Bronchus fibroblast of lung (primary cell): ENCODE measurements around the gene HSF4. TPM values are rescaled to one million over a fixed set of nuclear protein-coding genes. Genes with fewer than 3 reads are reported as not detected.

ENCODE experiments used
- total RNA-seq: library from RNA; depleted of rRNA; stranded (reverse); fragments of >200 nt; gene quantifications from 2 replicates; pipeline ENCODE4 v1.2.3, GENCODE V29; 2015

The HSF4 gene, protein sequence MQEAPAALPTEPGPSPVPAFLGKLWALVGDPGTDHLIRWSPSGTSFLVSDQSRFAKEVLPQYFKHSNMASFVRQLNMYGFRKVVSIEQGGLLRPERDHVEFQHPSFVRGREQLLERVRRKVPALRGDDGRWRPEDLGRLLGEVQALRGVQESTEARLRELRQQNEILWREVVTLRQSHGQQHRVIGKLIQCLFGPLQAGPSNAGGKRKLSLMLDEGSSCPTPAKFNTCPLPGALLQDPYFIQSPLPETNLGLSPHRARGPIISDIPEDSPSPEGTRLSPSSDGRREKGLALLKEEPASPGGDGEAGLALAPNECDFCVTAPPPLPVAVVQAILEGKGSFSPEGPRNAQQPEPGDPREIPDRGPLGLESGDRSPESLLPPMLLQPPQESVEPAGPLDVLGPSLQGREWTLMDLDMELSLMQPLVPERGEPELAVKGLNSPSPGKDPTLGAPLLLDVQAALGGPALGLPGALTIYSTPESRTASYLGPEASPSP
- 1.3 and 2.4 TPM in 2 replicates for total RNA-seq

GRCh38 chr16:67164599-67165061 lies at the start of gene HSF4:
Gene HSF4 (plus strand): TSS chr16:67164745. CDS start chr16:67164812, 67 bp downstream.

GRCh38 chr16:67150833-67151396 lies 13.6 kb upstream of the HSF4 start, which contains the start of gene B3GNT9:
Gene B3GNT9 (minus strand): TSS chr16:67150998. CDS start chr16:67150485, 513 bp downstream.

DNA sequence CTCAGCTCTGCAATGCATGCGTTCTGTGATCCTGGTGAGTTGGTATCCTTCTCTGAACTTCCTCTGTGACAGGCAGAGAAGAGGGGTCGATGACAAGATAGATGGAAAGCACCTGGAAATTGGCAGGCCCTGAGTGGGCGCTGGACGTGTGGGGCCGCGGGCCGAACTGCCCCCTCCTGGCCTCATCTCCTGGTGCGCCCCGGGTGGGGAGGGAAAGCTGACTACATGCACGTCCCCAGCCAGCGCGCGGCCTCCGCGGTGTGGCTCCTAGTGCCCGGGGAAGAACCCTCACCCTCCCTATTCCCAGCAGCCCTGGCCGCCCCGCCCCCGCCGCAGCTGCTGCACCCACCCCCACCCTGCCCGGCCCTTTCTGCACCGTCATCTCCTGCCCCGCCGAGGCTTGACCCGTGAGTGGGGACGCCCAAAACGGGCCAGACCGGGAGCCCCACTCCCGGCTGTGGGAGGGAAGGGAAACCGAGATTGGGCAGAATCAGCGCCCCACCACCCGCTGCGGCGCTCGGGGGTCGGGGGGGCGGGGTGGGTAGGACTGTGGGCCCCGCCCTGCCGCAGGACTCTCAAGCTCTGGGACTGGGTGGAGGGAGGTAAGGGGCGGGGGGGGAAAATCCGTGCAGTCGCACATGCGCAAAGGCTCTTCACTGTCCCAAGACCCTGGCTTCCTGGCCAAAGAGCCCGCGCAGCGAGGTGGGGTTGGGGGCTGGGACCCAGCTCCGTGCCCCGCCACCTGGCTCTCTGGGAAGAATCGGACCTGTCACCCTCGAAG lies 5.8 kb downstream of the HSF4 start, which contains the start of gene NOL3:
NOL3 (plus strand) TSS at position 371 of the 781 bp plus-strand sequence.

GRCh38 chr16:67183627-67184452 lies 19.3 kb downstream of the HSF4 start, which contains the start of gene MATCAP1:
Gene MATCAP1 (minus strand): TSS chr16:67183963. CDS start chr16:67180610, 3,353 bp downstream.

DNA sequence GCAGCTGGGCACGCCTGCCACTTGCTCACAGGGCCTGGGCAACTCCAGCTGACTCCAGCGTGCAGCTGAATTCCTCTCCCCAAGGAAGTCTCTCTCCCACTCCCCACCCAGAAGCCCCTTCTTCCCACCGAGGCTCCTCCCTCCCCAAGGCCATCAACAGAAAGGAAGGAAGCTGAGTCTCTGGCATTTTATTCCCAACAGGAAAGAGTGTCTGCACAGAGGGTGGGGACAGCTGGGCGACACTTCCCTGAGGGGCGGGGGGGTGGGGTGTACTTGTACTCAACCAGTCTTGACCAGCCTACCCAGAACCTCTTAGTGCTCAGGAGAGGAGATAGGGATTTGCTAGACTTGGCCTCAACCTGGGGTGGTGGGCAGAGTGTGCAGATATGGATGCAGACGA lies 25.5 kb downstream of the HSF4 start, which contains the start of gene EXOC3L1:
EXOC3L1 (minus strand) TSS at position 96 of the 400 bp plus-strand sequence. CDS start 460 bp downstream, outside the sequence.

GRCh38 chr16:67191995-67192681 lies 27.6 kb downstream of the HSF4 start, which contains the start of gene E2F4:
Gene E2F4 (plus strand): TSS chr16:67192155. CDS start chr16:67192228, 73 bp downstream.

GRCh38 chr16:67199011-67199807 lies 34.7 kb downstream of the HSF4 start, which contains the start of gene ELMO3:
Gene ELMO3 (plus strand): TSS chr16:67199131. CDS start chr16:67199327, 196 bp downstream.

Other genes starting within 250 kb of the HSF4 start
- gene CDH16, start 245.9 kb upstream of the HSF4 start, total RNA-seq = not detected in 2 replicates
- gene RRAD, start 239.2 kb upstream of the HSF4 start, total RNA-seq = 5.4 and 7.6 TPM in 2 replicates
- 180 and 183 TPM in 2 replicates for gene CIAO2B, start 230.3 kb upstream of the HSF4 start, total RNA-seq
- 22.0 and 24.7 TPM in 2 replicates for gene CES2, start 229.2 kb upstream of the HSF4 start, total RNA-seq
- gene CES3, start 203.5 kb upstream of the HSF4 start, total RNA-seq = 0.15 and 0.17 TPM in 2 replicates
- gene CES4A, start 176.2 kb upstream of the HSF4 start, total RNA-seq = 0.34 and 0.45 TPM in 2 replicates
- 35.4 and 45.1 TPM in 2 replicates for gene CBFB, start 135.6 kb upstream of the HSF4 start, total RNA-seq
- gene PHAF1, start 54.8 kb upstream of the HSF4 start, total RNA-seq = 9.8 and 13.7 TPM in 2 replicates
- gene B3GNT9, start 13.7 kb upstream of the HSF4 start, total RNA-seq = 24.1 and 25.1 TPM in 2 replicates
- gene TRADD, start 4.8 kb upstream of the HSF4 start, total RNA-seq = 13.5 and 15.1 TPM in 2 replicates
- 9.6 and 10.1 TPM in 2 replicates for gene FBXL8, start 4.8 kb upstream of the HSF4 start, total RNA-seq
- 13.1 and 14.5 TPM in 2 replicates for gene NOL3, start 5.8 kb downstream of the HSF4 start, total RNA-seq
- 8.4 and 9.1 TPM in 2 replicates for gene MATCAP1, start 19.2 kb downstream of the HSF4 start, total RNA-seq
- gene EXOC3L1, start 25.4 kb downstream of the HSF4 start, total RNA-seq = not detected in 2 replicates
- 84.7 and 90.4 TPM in 2 replicates for gene E2F4, start 27.4 kb downstream of the HSF4 start, total RNA-seq
- gene ELMO3, start 34.4 kb downstream of the HSF4 start, total RNA-seq = 0.59 and 0.84 TPM in 2 replicates
- gene TMEM208, start 62.4 kb downstream of the HSF4 start, total RNA-seq = 56.8 and 61.5 TPM in 2 replicates
- gene FHOD1, start 82.7 kb downstream of the HSF4 start, total RNA-seq = 21.7 and 23.0 TPM in 2 replicates
- 0.89 and 1.3 TPM in 2 replicates for gene SLC9A5, start 84.2 kb downstream of the HSF4 start, total RNA-seq
- gene PLEKHG4, start 114.8 kb downstream of the HSF4 start, total RNA-seq = 20.4 and 26.4 TPM in 2 replicates
- gene KCTD19, start 162.0 kb downstream of the HSF4 start, total RNA-seq = not detected in 2 replicates
- gene LRRC36, start 162.1 kb downstream of the HSF4 start, total RNA-seq = under 0.01 TPM in 1 of 2 replicates, not detected in the other
- 0.15 and 0.34 TPM in 2 replicates for gene TPPP3, start 228.8 kb downstream of the HSF4 start, total RNA-seq